ENCODE results near the gene BAHCC1.

BAHCC1 gene

DNA sequence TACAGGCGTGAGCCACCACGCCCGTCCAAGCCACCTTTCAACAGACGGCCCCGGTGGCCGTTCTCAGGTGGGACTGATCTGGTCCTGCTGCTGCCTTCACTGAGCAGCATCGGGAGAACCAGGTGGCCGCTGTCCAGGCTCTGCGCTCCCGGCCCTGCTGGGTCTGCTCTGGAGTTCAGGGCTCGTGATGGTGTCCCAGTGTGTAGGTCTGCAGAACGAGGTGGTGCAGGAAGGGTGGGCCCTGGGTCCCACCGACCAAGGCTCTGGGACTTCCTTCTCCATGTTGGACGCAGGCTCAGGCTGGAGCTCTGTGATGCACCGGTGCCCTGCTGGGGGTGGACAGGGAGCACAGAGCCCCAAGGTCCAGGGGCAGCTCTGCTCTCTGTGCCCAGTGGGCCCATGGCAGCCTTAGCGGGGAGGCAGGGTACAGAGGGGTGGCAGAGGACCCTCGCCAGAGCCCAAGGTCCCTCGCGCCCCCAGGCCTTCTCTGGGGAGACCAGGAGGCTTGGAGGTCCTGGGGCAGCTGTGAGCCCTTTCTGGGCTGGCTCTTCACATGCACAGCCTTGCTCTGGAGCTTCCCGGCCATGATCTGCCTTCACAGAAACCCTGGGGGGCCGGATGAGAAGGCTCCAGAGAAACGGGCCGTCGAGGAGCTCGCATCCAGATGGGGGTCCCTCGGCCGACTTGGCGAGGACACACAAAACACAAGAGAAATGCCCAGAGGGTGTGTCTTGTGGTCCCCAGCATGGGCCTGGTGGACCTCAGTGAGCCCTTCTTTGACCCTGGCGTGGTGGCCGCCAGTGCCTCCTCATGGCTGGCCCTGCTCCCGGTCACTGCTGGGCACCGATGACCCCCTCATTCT is 26.9 kb upstream of the BAHCC1 start:
- WGBS, 2 experiments (ENCODE audit: insufficient coverage in 2 of 2) = 90 to 94% methylated on average over 27 to 30 of the region's 32 CpGs
- no peak overlapping the region for H3K27ac ChIP-seq (ENCODE audit: low read depth, low read length, severe bottlenecking)
- no peaks in the 10 kb centered on the region for H3K36me3 ChIP-seq (ENCODE audit: control insufficient read depth, insufficient read depth, low read length)
- H3K9me3 ChIP-seq (ENCODE audit: control insufficient read depth, low read length) = no peaks in the 10 kb centered on the region
- H3K4me1 ChIP-seq (ENCODE audit: control insufficient read depth, insufficient read depth, low read length, poor library complexity, severe bottlenecking) = peaks cover 15% of the 10 kb centered on the region
- no peak overlapping the region for H3K4me3 ChIP-seq (ENCODE audit: extremely low read depth, insufficient read depth, low read length, poor library complexity, severe bottlenecking)

- no peak overlapping the region for H3K27ac ChIP-seq (ENCODE audit: low read depth, low read length, severe bottlenecking)
- H3K4me1 ChIP-seq (ENCODE audit: control insufficient read depth, insufficient read depth, low read length, poor library complexity, severe bottlenecking) = peaks cover 8% of the 10 kb centered on the region
- H3K4me3 ChIP-seq (ENCODE audit: extremely low read depth, insufficient read depth, low read length, poor library complexity, severe bottlenecking) = no peak overlapping the region
- no peaks in the 10 kb centered on the region for H3K9me3 ChIP-seq (ENCODE audit: control insufficient read depth, low read length)
- H3K36me3 ChIP-seq (ENCODE audit: control insufficient read depth, insufficient read depth, low read length) = no peaks in the 10 kb centered on the region
- WGBS, 2 experiments (ENCODE audit: insufficient coverage in 2 of 2) = 92 to 100% methylated on average over 4 to 5 of the region's 5 CpGs
Measured at GRCh38 chr17:81370294-81370693, 25.0 kb upstream of the BAHCC1 start.

- H3K27ac ChIP-seq (ENCODE audit: low read depth, low read length, severe bottlenecking) = no peak overlapping the region
- H3K4me3 ChIP-seq (ENCODE audit: extremely low read depth, insufficient read depth, low read length, poor library complexity, severe bottlenecking) = no peak overlapping the region
- no peaks in the 10 kb centered on the region for H3K9me3 ChIP-seq (ENCODE audit: control insufficient read depth, low read length)
- H3K4me1 ChIP-seq (ENCODE audit: control insufficient read depth, insufficient read depth, low read length, poor library complexity, severe bottlenecking) = peaks cover 5% of the 10 kb centered on the region
- no peaks in the 10 kb centered on the region for H3K36me3 ChIP-seq (ENCODE audit: control insufficient read depth, insufficient read depth, low read length)
- WGBS, 2 experiments (ENCODE audit: insufficient coverage in 2 of 2) = 72 to 73% methylated on average over 19 to 22 of the region's 22 CpGs
Measured at GRCh38 chr17:81371910-81372760, 23.1 kb upstream of the BAHCC1 start.

DNA sequence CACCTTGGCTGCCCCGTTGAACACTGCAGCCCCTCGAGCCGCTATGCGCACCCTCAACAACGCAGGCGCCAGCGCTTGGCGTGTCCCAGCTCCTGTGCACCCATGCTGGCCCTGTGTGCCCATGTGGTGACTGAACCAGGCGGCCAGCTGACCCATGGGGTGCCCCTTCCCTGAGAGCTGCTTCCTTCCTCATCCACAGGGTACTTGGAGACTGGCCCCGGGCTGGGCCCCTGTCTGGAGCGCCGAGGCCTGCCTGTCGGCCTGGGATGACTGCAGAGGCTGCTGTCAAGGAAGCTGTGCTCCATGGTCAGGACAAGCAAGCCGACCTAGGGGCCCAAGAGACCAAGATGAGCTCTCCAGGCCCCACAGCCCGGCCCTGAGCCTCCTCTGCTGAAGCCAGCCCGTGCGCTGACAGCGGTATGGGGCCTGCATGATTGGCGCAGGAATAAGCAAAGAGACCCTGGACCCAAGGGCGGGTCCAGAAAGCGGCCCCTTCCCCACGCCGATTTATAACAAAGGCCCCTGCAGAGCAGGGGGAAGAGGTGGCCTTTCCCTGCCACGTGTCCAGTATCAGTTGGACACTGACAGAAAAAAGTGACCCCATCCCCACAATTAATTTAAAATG is 21.6 kb upstream of the BAHCC1 start:
- H3K9me3 ChIP-seq (ENCODE audit: control insufficient read depth, low read length) = no peaks in the 10 kb centered on the region
- H3K27ac ChIP-seq (ENCODE audit: low read depth, low read length, severe bottlenecking) = no peak overlapping the region
- peaks cover 5% of the 10 kb centered on the region for H3K4me1 ChIP-seq (ENCODE audit: control insufficient read depth, insufficient read depth, low read length, poor library complexity, severe bottlenecking)
- H3K4me3 ChIP-seq (ENCODE audit: extremely low read depth, insufficient read depth, low read length, poor library complexity, severe bottlenecking) = no peak overlapping the region
- 91 to 93% methylated on average over 22 to 23 of the region's 24 CpGs for WGBS, 2 experiments (ENCODE audit: insufficient coverage in 2 of 2)
- no peaks in the 10 kb centered on the region for H3K36me3 ChIP-seq (ENCODE audit: control insufficient read depth, insufficient read depth, low read length)

DNA sequence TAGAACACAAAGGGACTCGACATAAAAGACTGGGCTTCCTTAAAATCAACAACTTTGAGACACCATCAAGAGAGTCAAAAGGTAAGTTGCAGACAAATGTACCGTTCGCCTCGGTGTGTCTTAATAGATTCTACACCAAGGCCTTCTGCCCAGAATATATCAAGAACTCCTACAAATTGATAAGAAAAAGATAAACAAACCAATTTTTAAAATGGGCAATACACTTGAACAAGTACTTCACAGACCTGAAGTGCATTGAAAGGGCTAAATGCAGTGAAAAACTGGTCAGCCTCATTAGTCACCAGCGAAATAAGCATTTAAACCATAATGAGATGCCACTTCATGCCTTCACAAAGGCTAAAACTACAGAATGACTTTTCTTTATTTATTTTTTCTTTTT is 20.4 kb upstream of the BAHCC1 start:
- Histone ChIP-seq H3K4me1 (ENCODE audit: control insufficient read depth, insufficient read depth, low read length, poor library complexity, severe bottlenecking) (peaks cover 5% of the 10 kb centered on the region), H3K9me3 (ENCODE audit: control insufficient read depth, low read length) (no peaks in the 10 kb centered on the region), H3K4me3 (ENCODE audit: extremely low read depth, insufficient read depth, low read length, poor library complexity, severe bottlenecking) (no peak overlapping the region), H3K36me3 (ENCODE audit: control insufficient read depth, insufficient read depth, low read length) (no peaks in the 10 kb centered on the region), H3K27ac (ENCODE audit: low read depth, low read length, severe bottlenecking) (no peak overlapping the region)
- 89 to 94% methylated on average over 5 of the region's 5 CpGs for WGBS, 2 experiments (ENCODE audit: insufficient coverage in 2 of 2)

- 93 to 96% methylated on average over 16 to 18 of the region's 25 CpGs for WGBS, 2 experiments (ENCODE audit: insufficient coverage in 2 of 2)
- no peak overlapping the region for H3K27ac ChIP-seq (ENCODE audit: low read depth, low read length, severe bottlenecking)
- H3K4me3 ChIP-seq (ENCODE audit: extremely low read depth, insufficient read depth, low read length, poor library complexity, severe bottlenecking) = no peak overlapping the region
- no peaks in the 10 kb centered on the region for H3K9me3 ChIP-seq (ENCODE audit: control insufficient read depth, low read length)
- no peaks in the 10 kb centered on the region for H3K36me3 ChIP-seq (ENCODE audit: control insufficient read depth, insufficient read depth, low read length)
- peaks cover 5% of the 10 kb centered on the region for H3K4me1 ChIP-seq (ENCODE audit: control insufficient read depth, insufficient read depth, low read length, poor library complexity, severe bottlenecking)
Measured at GRCh38 chr17:81376946-81377714, 18.1 kb upstream of the BAHCC1 start.

DNA sequence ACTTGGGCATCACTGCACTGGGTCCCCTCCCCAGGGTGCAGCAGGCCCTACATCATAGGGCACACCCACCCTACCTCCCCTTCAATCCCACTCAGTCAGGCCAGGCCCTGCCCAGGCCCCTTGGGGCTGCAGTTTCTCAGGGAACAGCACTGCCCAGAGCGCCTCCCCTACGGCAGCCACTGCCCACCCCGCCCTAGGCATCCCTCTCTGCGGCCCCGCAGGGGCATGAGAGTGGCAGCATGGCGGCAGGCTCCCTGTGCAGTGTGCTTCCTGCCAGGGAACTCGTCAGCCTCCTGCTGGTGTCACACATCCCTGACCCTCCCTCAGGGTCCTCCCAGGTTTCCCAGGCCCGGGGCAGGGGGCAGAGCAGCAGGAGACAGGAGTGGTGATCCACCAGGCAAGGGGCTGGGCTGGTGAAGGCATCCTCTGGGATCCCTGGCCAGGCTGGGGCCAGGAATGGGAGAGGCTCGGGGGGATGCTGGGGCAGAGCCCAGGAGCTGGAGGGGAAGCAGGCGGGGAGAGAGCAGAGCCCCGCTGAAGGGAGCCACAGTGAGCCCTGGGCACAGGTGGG is 16.2 kb upstream of the BAHCC1 start:
- 89% methylated on average over 10 of the region's 11 CpGs for WGBS, 2 experiments (ENCODE audit: insufficient coverage in 2 of 2)
- Histone ChIP-seq H3K27ac (ENCODE audit: low read depth, low read length, severe bottlenecking) (no peak overlapping the region), H3K4me3 (ENCODE audit: extremely low read depth, insufficient read depth, low read length, poor library complexity, severe bottlenecking) (no peak overlapping the region), H3K9me3 (ENCODE audit: control insufficient read depth, low read length) (no peaks in the 10 kb centered on the region), H3K4me1 (ENCODE audit: control insufficient read depth, insufficient read depth, low read length, poor library complexity, severe bottlenecking) (no peaks in the 10 kb centered on the region), H3K36me3 (ENCODE audit: control insufficient read depth, insufficient read depth, low read length) (no peaks in the 10 kb centered on the region)

DNA sequence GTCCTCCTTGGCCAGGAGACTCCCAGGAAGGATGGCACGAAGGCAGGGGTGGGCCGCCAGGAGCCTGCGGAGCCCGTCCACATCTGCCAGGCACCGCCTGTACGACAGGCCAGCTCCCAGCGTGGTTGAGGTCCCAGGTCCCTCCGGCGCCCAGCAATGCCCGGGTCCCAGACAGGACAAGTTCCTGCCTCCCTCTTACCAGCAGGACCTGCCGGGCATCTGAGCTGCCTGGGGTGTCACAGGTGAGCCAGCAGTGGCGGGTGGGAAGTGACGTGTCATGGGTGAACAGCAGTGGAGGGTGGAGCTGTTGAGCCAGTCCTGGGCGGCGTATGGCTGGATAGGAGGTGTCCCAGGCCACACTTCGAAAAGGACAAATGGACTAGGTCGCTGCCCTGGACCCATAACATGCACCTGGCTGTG is 15.7 kb upstream of the BAHCC1 start:
- H3K27ac ChIP-seq (ENCODE audit: low read depth, low read length, severe bottlenecking) = no peak overlapping the region
- no peaks in the 10 kb centered on the region for H3K9me3 ChIP-seq (ENCODE audit: control insufficient read depth, low read length)
- H3K4me3 ChIP-seq (ENCODE audit: extremely low read depth, insufficient read depth, low read length, poor library complexity, severe bottlenecking) = no peak overlapping the region
- 88 to 92% methylated on average over 10 to 13 of the region's 17 CpGs for WGBS, 2 experiments (ENCODE audit: insufficient coverage in 2 of 2)
- H3K4me1 ChIP-seq (ENCODE audit: control insufficient read depth, insufficient read depth, low read length, poor library complexity, severe bottlenecking) = no peaks in the 10 kb centered on the region
- H3K36me3 ChIP-seq (ENCODE audit: control insufficient read depth, insufficient read depth, low read length) = no peaks in the 10 kb centered on the region

DNA sequence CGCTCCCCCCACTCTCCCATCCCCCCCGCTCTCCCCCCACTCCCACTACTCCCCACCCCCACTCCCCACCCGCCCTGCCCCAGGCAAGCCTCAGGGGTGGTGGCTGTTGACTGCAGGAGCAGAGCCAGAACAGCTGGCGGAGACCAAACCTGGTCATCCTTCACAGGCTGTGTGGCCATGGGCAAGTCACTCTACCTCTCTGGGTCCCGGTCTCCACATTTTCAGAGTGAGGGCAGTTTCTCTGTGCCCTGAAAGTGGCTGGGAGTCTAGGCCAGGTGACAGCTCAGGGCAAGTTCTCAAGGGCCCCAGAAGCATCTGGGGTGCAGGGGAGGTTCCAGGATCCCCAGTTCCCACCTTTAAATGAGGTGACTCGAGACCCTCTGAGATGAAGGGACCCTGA is 15.1 kb upstream of the BAHCC1 start:
- Histone ChIP-seq H3K4me1 (ENCODE audit: control insufficient read depth, insufficient read depth, low read length, poor library complexity, severe bottlenecking) (no peaks in the 10 kb centered on the region), H3K4me3 (ENCODE audit: extremely low read depth, insufficient read depth, low read length, poor library complexity, severe bottlenecking) (no peak overlapping the region), H3K9me3 (ENCODE audit: control insufficient read depth, low read length) (no peaks in the 10 kb centered on the region), H3K27ac (ENCODE audit: low read depth, low read length, severe bottlenecking) (no peak overlapping the region), H3K36me3 (ENCODE audit: control insufficient read depth, insufficient read depth, low read length) (no peaks in the 10 kb centered on the region)
- 100% methylated on average over 2 to 3 of the region's 6 CpGs for WGBS, 2 experiments (ENCODE audit: insufficient coverage in 2 of 2)
